Measurements from ENCODE around the gene ZMPSTE24.
"Not testable (repeated sequence)": the region's sequence is repeated elsewhere in the genome, so short reads cannot be mapped to it uniquely, and the experiment has no call there.

- TF ChIP-seq CTCF, POLR2A (IDR thresholded peaks at IDR 0.05): not testable (repeated sequence)
Observed at GRCh38 chr1:40342381-40342717, 84.3 kb downstream of the ZMPSTE24 start.
